Endothelial cell (in vitro differentiated cells): Measurements from ENCODE around the gene P4HA3. TPM values are rescaled to one million over a fixed set of nuclear protein-coding genes. Genes with fewer than 3 reads are reported as not detected.

Source experiments
- DNase-seq: peaks from one replicate; pipeline ENCODE4 v3.0.0; 2021; ENCODE audit warnings: low spot score
- H3K27ac Mint-ChIP-seq: one replicate; pipeline ENCODE4 v1.8.0; 2021; ENCODE audit warnings: mixed read lengths, inconsistent platforms; ENCODE audit not compliant: unreplicated experiment
- H3K27me3 Mint-ChIP-seq: one replicate; pipeline ENCODE4 v1.8.0; 2021; ENCODE audit warnings: mild to moderate bottlenecking, moderate library complexity, mixed read lengths, inconsistent platforms; ENCODE audit not compliant: unreplicated experiment
- H3K36me3 Mint-ChIP-seq: one replicate; pipeline ENCODE4 v1.8.0; 2021; ENCODE audit warnings: mild to moderate bottlenecking, low read depth, mixed read lengths, inconsistent platforms; ENCODE audit not compliant: unreplicated experiment
- H3K4me1 Mint-ChIP-seq: one replicate; pipeline ENCODE4 v1.8.0; 2021; ENCODE audit warnings: mild to moderate bottlenecking, mixed read lengths, inconsistent platforms; ENCODE audit not compliant: unreplicated experiment
- H3K4me3 Mint-ChIP-seq: one replicate; pipeline ENCODE4 v1.8.0; 2021; ENCODE audit warnings: mild to moderate bottlenecking, mixed read lengths, inconsistent platforms; ENCODE audit not compliant: unreplicated experiment
- H3K9me3 Mint-ChIP-seq: one replicate; pipeline ENCODE4 v1.8.0; 2021; ENCODE audit warnings: mixed read lengths, inconsistent platforms; ENCODE audit not compliant: unreplicated experiment
- long read RNA-seq: library from polyadenylated mRNA; unstranded; transcript quantifications from one replicate; pipeline ENCODE4 v2.0.0, GENCODE V29; 2020; ENCODE audit not compliant: unreplicated experiment
- total RNA-seq: library from RNA; stranded (reverse); fragmentation: NEBNext Ultra II Directional; extraction: Animal tissue kit (Norgen Biotek cat#: 25700); gene quantifications from one replicate; pipeline ENCODE4 v1.2.1, GENCODE V29; 2021; ENCODE audit not compliant: unreplicated experiment
- TF ChIP-seq, protein P1 (sequence below): fragments of 200-600 bp; sonication (generic); IDR thresholded peaks from one replicate; pipeline ENCODE4 v1.5.0; 2021; ENCODE audit warnings: antibody characterized with exemption; ENCODE audit not compliant: unreplicated experiment

Gene P4HA3
- 0.64 TPM for total RNA-seq
- long read RNA-seq, partial matches to known transcripts, result 0 of 1 reads
- long read RNA-seq, other reads (novel, unspliced or antisense), result 0 of 1 reads

DNA sequence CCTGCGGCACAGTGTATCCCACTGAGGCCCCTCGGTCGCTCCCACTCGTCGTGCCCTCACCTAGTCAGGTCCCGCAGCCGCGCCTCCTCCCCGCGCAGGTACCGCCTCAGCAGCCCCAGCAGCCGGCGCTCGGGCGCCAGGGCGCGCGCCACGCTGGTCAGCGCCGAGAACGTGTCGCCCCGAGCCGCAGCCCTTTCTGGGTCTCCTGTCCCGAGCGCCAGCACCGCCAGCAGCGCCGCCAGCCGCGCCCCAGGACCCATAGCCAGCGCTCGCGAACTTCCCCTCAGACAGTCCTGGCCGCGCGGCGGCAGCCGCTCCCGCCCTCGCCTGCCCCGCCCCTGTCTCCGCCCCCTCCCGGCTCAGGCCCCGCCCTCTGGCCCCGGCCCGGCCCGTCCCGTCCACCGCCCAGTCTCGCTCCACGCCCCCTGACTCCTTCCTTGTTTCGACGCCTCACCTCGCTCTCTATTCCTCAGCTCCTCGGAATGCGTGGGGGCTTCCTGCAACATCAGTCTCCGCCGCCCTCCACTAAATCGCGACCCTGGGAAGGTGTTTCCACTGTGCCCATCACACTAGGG, at the start of gene P4HA3:
TSS of gene P4HA3 (minus strand) at position 289 of the 575 bp plus-strand sequence. CDS start at position 260, 29 bp downstream.
- Mint-ChIP-seq H3K27me3 (peaks cover 8% of the 10 kb centered on the region), H3K36me3 (peaks cover 4% of the 10 kb centered on the region), H3K4me3 (peak within 1 kb of the TSS; percentile 83), H3K9me3 (no peaks in the 10 kb centered on the region), H3K27ac (no peak within 1 kb of the TSS), H3K4me1 (peaks cover 6% of the 10 kb centered on the region)
- peak; percentile 67 for DNase-seq
- TF ChIP-seq, protein P1, sequence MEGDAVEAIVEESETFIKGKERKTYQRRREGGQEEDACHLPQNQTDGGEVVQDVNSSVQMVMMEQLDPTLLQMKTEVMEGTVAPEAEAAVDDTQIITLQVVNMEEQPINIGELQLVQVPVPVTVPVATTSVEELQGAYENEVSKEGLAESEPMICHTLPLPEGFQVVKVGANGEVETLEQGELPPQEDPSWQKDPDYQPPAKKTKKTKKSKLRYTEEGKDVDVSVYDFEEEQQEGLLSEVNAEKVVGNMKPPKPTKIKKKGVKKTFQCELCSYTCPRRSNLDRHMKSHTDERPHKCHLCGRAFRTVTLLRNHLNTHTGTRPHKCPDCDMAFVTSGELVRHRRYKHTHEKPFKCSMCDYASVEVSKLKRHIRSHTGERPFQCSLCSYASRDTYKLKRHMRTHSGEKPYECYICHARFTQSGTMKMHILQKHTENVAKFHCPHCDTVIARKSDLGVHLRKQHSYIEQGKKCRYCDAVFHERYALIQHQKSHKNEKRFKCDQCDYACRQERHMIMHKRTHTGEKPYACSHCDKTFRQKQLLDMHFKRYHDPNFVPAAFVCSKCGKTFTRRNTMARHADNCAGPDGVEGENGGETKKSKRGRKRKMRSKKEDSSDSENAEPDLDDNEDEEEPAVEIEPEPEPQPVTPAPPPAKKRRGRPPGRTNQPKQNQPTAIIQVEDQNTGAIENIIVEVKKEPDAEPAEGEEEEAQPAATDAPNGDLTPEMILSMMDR, result no peak

DNA sequence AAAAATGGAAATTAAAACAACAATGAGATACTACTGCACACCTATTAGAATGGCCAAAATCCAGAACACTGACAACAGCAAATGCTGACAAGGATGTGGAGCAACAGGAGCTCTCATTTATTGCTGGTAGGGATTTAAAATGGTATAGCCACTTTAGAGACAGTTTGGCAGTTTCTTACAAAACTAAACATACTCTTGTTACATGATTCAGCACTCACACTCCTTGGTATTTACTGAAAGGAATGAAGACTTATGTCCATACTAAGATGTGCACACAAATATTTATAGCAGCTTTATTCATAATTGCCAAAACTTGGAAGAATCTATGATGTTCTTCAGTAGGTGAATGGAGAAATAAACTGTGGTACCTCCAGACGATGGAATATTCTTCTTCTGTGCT, 46.0 kb upstream of the P4HA3 start:
- no peaks in the 10 kb centered on the region for H3K4me1 Mint-ChIP-seq
- peaks cover 46% of the 10 kb centered on the region for H3K36me3 Mint-ChIP-seq
- no peaks in the 10 kb centered on the region for H3K27me3 Mint-ChIP-seq
- no peaks in the 10 kb centered on the region for H3K9me3 Mint-ChIP-seq
- DNase-seq, result no peak
- TF ChIP-seq, protein P1, result no peak
- H3K27ac Mint-ChIP-seq, result no peak overlapping the region
- H3K4me3 Mint-ChIP-seq, result no peak overlapping the region

DNA sequence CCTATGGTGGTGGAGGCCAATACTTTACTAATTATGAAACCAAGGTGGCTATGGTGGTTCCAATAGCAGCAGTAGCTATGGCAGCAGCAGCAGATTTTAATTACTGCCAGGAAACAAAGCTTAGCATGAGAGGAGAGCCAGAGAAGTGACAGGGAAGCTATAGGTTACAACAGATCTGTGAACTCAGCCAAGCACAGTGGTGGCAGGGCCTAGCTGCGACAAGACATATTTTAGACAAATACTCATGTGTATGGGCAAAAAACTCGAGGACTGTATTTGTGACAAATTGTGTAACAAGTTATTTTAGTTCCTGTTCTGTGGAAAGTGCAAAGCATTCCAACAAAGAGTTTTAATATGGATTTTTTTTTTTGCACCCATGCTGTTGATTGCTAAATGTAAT, 44.2 kb upstream of the P4HA3 start:
- Mint-ChIP-seq H3K4me1 (no peaks in the 10 kb centered on the region), H3K27me3 (no peaks in the 10 kb centered on the region), H3K4me3 (peak overlapping the region; percentile 15), H3K9me3 (no peaks in the 10 kb centered on the region), H3K36me3 (peaks cover 35% of the 10 kb centered on the region), H3K27ac (no peak overlapping the region)
- DNase-seq, result no peak
- TF ChIP-seq, protein P1, result no peak

DNA sequence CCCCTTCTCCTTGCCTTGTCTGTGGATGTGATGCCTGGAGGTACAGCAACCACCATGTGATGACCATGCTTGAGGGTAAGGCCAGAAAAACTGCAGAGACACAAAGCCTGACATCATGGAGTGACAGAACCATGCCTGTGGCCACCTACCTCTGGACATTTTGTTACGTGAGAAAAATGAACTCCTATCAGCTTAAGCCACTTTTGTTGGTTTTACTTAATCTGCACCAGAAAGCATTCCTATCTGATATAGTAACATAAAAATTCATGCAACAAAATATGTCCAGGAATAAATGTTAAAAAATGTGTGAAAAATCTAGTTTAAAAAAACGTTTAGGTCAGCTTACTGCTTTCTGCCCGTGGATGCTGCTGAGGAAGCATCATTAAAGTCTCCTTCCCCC, 42.6 kb upstream of the P4HA3 start:
- no peak for DNase-seq
- Mint-ChIP-seq H3K27ac (no peak overlapping the region), H3K27me3 (no peaks in the 10 kb centered on the region), H3K4me1 (no peaks in the 10 kb centered on the region), H3K36me3 (peaks cover 21% of the 10 kb centered on the region), H3K9me3 (no peaks in the 10 kb centered on the region), H3K4me3 (no peak overlapping the region)
- TF ChIP-seq, protein P1, result no peak

DNA sequence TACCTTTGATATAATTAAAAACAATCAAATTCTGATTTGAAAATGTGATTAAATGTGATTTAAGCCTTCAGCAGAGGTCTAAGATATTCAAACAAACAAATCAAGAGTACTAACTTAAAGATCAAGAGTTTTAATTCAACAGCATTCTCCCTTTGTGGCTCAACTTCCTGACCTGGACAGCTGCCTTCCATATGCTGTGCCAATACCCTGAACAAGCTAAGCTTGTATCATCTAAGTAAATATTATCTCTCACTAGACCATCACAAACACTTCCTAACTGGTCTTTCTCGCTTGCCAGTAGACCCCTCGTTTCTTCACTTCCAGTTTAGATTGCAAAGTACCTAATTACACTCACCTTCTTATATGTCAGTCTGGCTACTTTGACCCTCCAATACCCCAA, 35.9 kb upstream of the P4HA3 start:
- Mint-ChIP-seq H3K27me3 (no peaks in the 10 kb centered on the region), H3K4me3 (no peak overlapping the region), H3K9me3 (no peaks in the 10 kb centered on the region), H3K4me1 (no peaks in the 10 kb centered on the region), H3K36me3 (peaks cover 21% of the 10 kb centered on the region), H3K27ac (no peak overlapping the region)
- no peak for DNase-seq
- TF ChIP-seq, protein P1, result no peak
